Fibroblast of pulmonary artery (primary cell): ENCODE data around the gene MRGPRG.
"Not testable (repeated sequence)": the region's sequence is repeated elsewhere in the genome, so short reads cannot be mapped to it uniquely, and the experiment has no call there.

Source experiments
- DNase-seq: peaks from one replicate; pipeline ENCODE4 v3.0.0-alpha.2; 2010; ENCODE audit warnings: low read depth
- H3K4me3 ChIP-seq: replicated peaks from 2 replicates; pipeline ENCODE4 v1.5.1; 2011; ENCODE audit warnings: low read depth, mild to moderate bottlenecking, control low read depth, low read length, moderate library complexity
- TF ChIP-seq, protein P1 (sequence below): IDR thresholded peaks from 2 replicates; pipeline ENCODE4 v1.5.1; 2011; ENCODE audit warnings: mild to moderate bottlenecking, control low read depth, low read length, inconsistent platforms; ENCODE audit errors: missing control alignments

Gene MRGPRG

DNA sequence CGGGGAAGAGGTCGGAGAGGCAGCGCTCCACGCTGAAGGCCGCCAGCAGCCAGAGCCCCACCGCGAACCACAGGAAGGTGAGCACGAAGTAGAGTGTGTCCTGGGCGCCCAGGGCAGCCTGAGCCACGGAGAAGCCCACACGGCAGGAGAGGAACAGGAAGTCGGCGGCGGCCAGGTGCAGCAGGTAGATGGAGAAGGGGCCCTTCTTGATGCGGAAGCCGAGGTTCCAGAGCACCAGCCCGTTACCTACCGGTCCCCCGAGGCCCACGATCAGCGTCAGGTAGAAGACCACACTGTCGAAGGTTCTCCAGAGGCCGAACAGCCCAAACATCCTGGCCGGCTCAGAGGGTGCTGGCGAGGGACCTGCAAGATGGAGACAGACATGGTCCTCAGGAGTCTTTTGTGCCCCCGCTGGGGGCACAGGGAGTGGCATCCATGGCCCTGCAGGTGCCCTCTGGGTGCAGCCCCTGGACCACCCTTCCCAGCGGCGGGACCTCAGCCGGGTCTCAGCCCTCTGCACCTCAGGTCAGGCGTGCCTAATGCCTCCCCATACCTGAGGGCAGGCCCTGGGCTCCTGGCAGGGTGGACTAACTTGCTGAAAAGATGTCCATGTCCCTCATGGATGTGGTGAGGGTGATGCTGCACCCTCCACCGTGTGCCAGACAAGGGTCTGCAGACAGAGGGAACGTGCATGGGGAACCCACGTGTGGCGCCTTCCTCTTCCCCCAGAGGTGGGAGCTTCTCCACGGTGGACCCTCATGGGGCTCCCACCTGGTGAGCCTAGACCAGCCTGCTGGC lies at the start of gene MRGPRG:
TSS of gene MRGPRG (minus strand) at position 331 of the 798 bp plus-strand sequence. CDS start at position 331, 0 bp downstream.
- DNase-seq: no peak
- TF ChIP-seq, protein P1, sequence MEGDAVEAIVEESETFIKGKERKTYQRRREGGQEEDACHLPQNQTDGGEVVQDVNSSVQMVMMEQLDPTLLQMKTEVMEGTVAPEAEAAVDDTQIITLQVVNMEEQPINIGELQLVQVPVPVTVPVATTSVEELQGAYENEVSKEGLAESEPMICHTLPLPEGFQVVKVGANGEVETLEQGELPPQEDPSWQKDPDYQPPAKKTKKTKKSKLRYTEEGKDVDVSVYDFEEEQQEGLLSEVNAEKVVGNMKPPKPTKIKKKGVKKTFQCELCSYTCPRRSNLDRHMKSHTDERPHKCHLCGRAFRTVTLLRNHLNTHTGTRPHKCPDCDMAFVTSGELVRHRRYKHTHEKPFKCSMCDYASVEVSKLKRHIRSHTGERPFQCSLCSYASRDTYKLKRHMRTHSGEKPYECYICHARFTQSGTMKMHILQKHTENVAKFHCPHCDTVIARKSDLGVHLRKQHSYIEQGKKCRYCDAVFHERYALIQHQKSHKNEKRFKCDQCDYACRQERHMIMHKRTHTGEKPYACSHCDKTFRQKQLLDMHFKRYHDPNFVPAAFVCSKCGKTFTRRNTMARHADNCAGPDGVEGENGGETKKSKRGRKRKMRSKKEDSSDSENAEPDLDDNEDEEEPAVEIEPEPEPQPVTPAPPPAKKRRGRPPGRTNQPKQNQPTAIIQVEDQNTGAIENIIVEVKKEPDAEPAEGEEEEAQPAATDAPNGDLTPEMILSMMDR: no peak
- H3K4me3 ChIP-seq: no peak within 1 kb of the TSS

DNA sequence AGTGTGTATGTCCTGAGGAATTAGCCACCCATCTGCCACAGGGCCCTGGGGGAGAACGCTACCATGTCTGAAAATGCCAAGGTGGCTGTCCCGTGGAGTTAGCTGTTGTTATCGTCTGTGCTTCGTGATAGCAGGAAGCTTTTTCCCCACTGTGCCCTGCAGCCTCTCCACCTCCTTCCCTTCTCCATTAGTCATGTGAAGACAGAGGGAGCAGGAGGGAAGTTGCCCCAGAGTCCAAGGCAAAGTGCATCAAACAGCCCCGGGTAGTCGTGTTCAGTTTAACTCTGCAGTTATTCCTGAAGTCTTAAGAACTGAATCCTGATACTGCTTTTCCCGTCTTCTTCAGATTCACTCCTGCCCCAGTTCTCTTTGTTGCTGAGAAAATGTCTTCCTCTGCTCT lies 43.9 kb upstream of the MRGPRG start:
- not testable (repeated sequence) for DNase-seq, H3K4me3 ChIP-seq

DNA sequence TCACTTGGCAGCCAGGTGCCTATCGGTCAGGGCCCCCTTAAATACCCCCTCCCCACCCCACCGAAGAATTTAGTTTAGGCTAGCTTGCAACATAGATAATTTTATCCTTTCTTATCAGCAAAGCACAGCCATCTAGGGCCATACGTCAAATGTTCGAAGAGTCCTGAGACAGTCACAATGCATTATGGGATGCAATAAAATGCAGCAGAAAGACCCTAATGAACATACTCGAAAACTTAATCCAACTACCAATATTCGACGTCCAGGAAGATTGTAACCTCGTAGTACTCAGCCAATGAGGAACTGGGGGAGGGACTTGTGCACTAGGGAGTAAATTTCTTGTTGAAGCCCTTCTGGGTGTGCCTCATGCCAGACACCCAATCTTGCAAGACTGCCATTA lies 43.2 kb upstream of the MRGPRG start:
- DNase-seq, H3K4me3 ChIP-seq: not testable (repeated sequence)

GRCh38 chr11:3257509-3257908 lies 38.9 kb upstream of the MRGPRG start:
- DNase-seq, H3K4me3 ChIP-seq: not testable (repeated sequence)

GRCh38 chr11:3255241-3255640 lies 36.6 kb upstream of the MRGPRG start:
- DNase-seq, H3K4me3 ChIP-seq: not testable (repeated sequence)

DNA sequence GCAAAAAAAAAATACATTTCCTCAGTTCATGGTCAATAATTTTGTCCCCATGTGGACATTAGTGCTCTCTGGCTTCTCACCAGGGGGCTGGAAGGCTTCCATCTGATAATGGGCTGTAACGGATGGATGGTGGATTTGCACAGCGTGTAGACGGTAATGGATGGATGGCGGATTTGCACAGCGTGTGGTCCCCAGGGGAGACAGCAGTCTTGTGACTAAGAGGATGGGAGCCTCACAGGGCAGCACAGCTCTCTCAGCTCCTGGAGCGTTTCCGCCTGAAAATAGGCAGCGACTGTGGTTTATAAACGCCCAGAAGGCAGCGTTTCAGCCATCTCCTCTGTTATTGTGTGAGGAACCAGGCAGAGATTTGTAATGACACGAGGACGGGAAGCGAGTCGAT lies 36.2 kb upstream of the MRGPRG start:
- DNase-seq, H3K4me3 ChIP-seq: not testable (repeated sequence)

GRCh38 chr11:3245071-3245470 lies 26.5 kb upstream of the MRGPRG start:
- H3K4me3 ChIP-seq: no peak overlapping the region
- no peak for DNase-seq
- TF ChIP-seq, protein P1: no peak

- no peak for DNase-seq
- no peak overlapping the region for H3K4me3 ChIP-seq
- TF ChIP-seq, protein P1: no peak
Measured at GRCh38 chr11:3243880-3244279, 25.3 kb upstream of the MRGPRG start.

DNA sequence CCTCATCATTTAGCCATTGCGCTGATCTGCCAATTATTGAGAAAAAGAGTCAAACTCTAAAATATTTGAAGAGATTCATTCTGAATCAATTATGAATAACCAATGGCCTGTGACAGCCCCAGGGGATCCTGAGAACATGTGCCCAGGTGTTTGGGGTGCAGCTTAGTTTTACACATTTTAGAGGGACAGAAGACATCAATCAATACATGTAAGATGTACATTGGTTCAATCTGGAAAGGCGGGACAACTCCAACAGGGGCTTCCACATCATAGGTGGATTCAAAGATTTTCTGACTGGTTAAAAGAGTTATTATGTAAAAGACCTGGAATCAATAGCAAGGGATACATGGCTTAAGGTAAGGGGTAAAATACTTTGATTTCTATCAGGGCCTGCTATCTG lies 18.5 kb upstream of the MRGPRG start:
- TF ChIP-seq, protein P1: no peak
- DNase-seq: no peak

GRCh38 chr11:3234846-3235245 lies 16.2 kb upstream of the MRGPRG start:
- TF ChIP-seq, protein P1: no peak
- H3K4me3 ChIP-seq: no peak overlapping the region
- DNase-seq: no peak

More for the DNA sequence above, 18.5 kb upstream of the MRGPRG start:
- H3K4me3 ChIP-seq: no peak overlapping the region
